IMR-90 (cell line): ENCODE measurements around the gene TAOK1. TPM values are rescaled to one million over a fixed set of nuclear protein-coding genes. Genes with fewer than 3 reads are reported as not detected.

Experiments used
- ATAC-seq: fragments of 200-7000 bp; cut with Tn5 transposase; 2 replicates; pipeline ENCODE4 v1.9.1; 2020; ENCODE audit warnings: low read depth, mild to moderate bottlenecking, moderate library complexity
- BruUV-seq: library from RNA; stranded (reverse); fragments of 400-500 nt; replicated peaks from 2 replicates; lab custom pipeline; 2021; lab: Mats Ljungman, UMichigan
- CTCF ChIA-PET: fragments of 300-600 bp; formaldehyde crosslinking; extraction: SDS; loops from one replicate; lab custom pipeline; 2021; ENCODE audit warnings: antibody characterized with exemption; lab: Yijun Ruan, JAX
- POLR2A ChIA-PET: fragments of 300-600 bp; sonication (Branson Sonifier 250); formaldehyde crosslinking; loops from one replicate; lab custom pipeline; 2022; ENCODE audit warnings: antibody characterized with exemption; ENCODE audit not compliant: unreplicated experiment; lab: Charles Lee
- DNase-seq: peaks from one replicate; pipeline ENCODE4 v3.0.0; 2013
- H2AFZ ChIP-seq: replicated peaks from 2 replicates; pipeline ENCODE3; 2013; ENCODE audit warnings: low read length, mild to moderate bottlenecking; ENCODE audit not compliant: poor library complexity
- H2AK5ac ChIP-seq: 2 replicates; pipeline ENCODE4 v1.6.1; 2013; ENCODE audit warnings: low read depth, low read length, inconsistent platforms
- H2AK9ac ChIP-seq: replicated peaks from 2 replicates; pipeline ENCODE3; 2013; ENCODE audit warnings: mild to moderate bottlenecking, low read depth, low read length, moderate library complexity; ENCODE audit not compliant: poor library complexity
- H2BK120ac ChIP-seq: 2 replicates; pipeline ENCODE4 v1.6.1; 2013; ENCODE audit warnings: low read depth, low read length, inconsistent platforms
- H2BK15ac ChIP-seq: 3 replicates; pipeline ENCODE4 v1.6.1; 2013; ENCODE audit warnings: low read depth, low read length, inconsistent platforms
- H2BK20ac ChIP-seq: 2 replicates; pipeline ENCODE4 v1.6.1; 2013; ENCODE audit warnings: low read depth, mild to moderate bottlenecking, inconsistent platforms, low read length, moderate library complexity
- H2BK5ac ChIP-seq: 2 replicates; pipeline ENCODE4 v1.6.1; 2013; ENCODE audit warnings: mild to moderate bottlenecking, low read depth, low read length, inconsistent platforms; ENCODE audit not compliant: poor library complexity, severe bottlenecking
- H3K14ac ChIP-seq: replicated peaks from 2 replicates; pipeline ENCODE4 v1.6.1; 2013; ENCODE audit warnings: low read depth, low read length, inconsistent platforms
- H3K18ac ChIP-seq: 2 replicates; pipeline ENCODE4 v1.6.1; 2013; ENCODE audit warnings: low read depth, low read length, control low read depth
- H3K23ac ChIP-seq: 2 replicates; pipeline ENCODE4 v1.6.1; 2013; ENCODE audit warnings: low read depth, low read length, inconsistent platforms
- H3K27ac ChIP-seq: 2 replicates; pipeline ENCODE4 v1.5.1; 2013; ENCODE audit warnings: mild to moderate bottlenecking, control low read depth, low read length; ENCODE audit not compliant: insufficient read depth
- H3K27me3 ChIP-seq: 2 replicates; pipeline ENCODE4 v1.6.1; 2013; ENCODE audit warnings: low read length; ENCODE audit not compliant: control insufficient read depth, insufficient read depth
- H3K36me3 ChIP-seq: 2 replicates; pipeline ENCODE4 v1.6.1; 2013; ENCODE audit warnings: low read length, mixed read lengths; ENCODE audit not compliant: control insufficient read depth, insufficient read depth
- H3K4ac ChIP-seq: 2 replicates; pipeline ENCODE4 v1.6.1; 2013; ENCODE audit warnings: low read depth, low read length, inconsistent platforms
- H3K4me1 ChIP-seq: 2 replicates; pipeline ENCODE4 v1.6.1; 2013; ENCODE audit warnings: low read length, mixed read lengths; ENCODE audit not compliant: control insufficient read depth, insufficient read depth
- H3K4me2 ChIP-seq: 2 replicates; pipeline ENCODE4 v1.6.1; 2013; ENCODE audit warnings: low read depth, mild to moderate bottlenecking, control low read depth, low read length, moderate library complexity
- H3K4me3 ChIP-seq: 2 replicates; pipeline ENCODE4 v1.5.1; 2013; ENCODE audit warnings: low read depth, mild to moderate bottlenecking, control low read depth, low read length, moderate library complexity; ENCODE audit not compliant: insufficient read depth
- H3K56ac ChIP-seq: 2 replicates; pipeline ENCODE4 v1.6.1; 2013; ENCODE audit warnings: low read length, inconsistent platforms; ENCODE audit not compliant: insufficient read depth; ENCODE audit errors: extremely low read depth
- H3K79me1 ChIP-seq, 2 experiments: 2 replicates each; pipeline ENCODE4 v1.6.1; 2013; ENCODE audit warnings: low read length in 2 of 2, inconsistent platforms in 1 of 2, low read depth in 1 of 2
- H3K9ac ChIP-seq: 2 replicates; pipeline ENCODE4 v1.6.1; 2013; ENCODE audit warnings: low read depth, low read length, control low read depth
- H3K9me1 ChIP-seq: 2 replicates; pipeline ENCODE4 v1.6.1; 2013; ENCODE audit warnings: low read length, inconsistent platforms; ENCODE audit not compliant: insufficient read depth
- H3K9me3 ChIP-seq: 2 replicates; pipeline ENCODE4 v1.6.1; 2013; ENCODE audit warnings: low read length; ENCODE audit not compliant: control insufficient read depth, insufficient read depth
- H4K20me1 ChIP-seq: 2 replicates; pipeline ENCODE4 v1.6.1; 2013; ENCODE audit warnings: low read length, inconsistent platforms; ENCODE audit not compliant: insufficient read depth
- H4K5ac ChIP-seq: 2 replicates; pipeline ENCODE4 v1.6.1; 2013; ENCODE audit warnings: mild to moderate bottlenecking, low read depth, low read length, control low read depth
- H4K8ac ChIP-seq, 2 experiments: 2 replicates each; pipeline ENCODE4 v1.6.1; 2013; ENCODE audit warnings: low read depth in 2 of 2, low read length in 2 of 2, control low read depth in 1 of 2, inconsistent platforms in 1 of 2
- H4K91ac ChIP-seq: 2 replicates; pipeline ENCODE4 v1.6.1; 2013; ENCODE audit warnings: low read depth, low read length, inconsistent platforms; ENCODE audit not compliant: insufficient read depth
- BHLHE40 ChIP-seq: fragments of 150-350 bp; IDR thresholded peaks from 2 replicates; pipeline ENCODE4 v1.6.1; 2016; ENCODE audit warnings: mild to moderate bottlenecking, low read depth, low read length
- CTCF ChIP-seq: conservative IDR thresholded peaks from 2 replicates; pipeline ENCODE4 v1.5.1; 2012; ENCODE audit warnings: mild to moderate bottlenecking, low read depth, low read length, improper control_type of control experiment
- MAZ ChIP-seq: IDR thresholded peaks from 2 replicates; pipeline ENCODE4 v1.6.1; 2012; ENCODE audit warnings: low read depth, mild to moderate bottlenecking, low read length, improper control_type of control experiment, moderate library complexity, borderline replicate concordance
- MXI1 ChIP-seq: IDR thresholded peaks from 2 replicates; pipeline ENCODE4 v1.6.1; 2012; ENCODE audit warnings: low read depth, mild to moderate bottlenecking, low read length, moderate library complexity, borderline replicate concordance
- RAD21 ChIP-seq: IDR thresholded peaks from 2 replicates; pipeline ENCODE4 v1.6.1; 2012; ENCODE audit warnings: low read length, improper control_type of control experiment
- RFX5 ChIP-seq: IDR thresholded peaks from 2 replicates; pipeline ENCODE4 v1.8.0; 2012; ENCODE audit warnings: low read depth, mild to moderate bottlenecking, low read length, moderate library complexity
- WGBS, 2 experiments: methylation state at CpG; one replicate each; pipeline versions ENCODE4 v1.1.5 to v1.1.7; 2013; ENCODE audit warnings: missing lambda C conversion rate in 2 of 2; ENCODE audit not compliant: insufficient read length in 1 of 2; ENCODE audit errors: extremely low coverage in 2 of 2; 5-methylcytosine and 5-hydroxymethylcytosine counted together
- dilution Hi-C: fragments of 300-500 bp; cut with HindIII; formaldehyde crosslinking; loops from one replicate; pipeline ENCODE4 v1.14.3; 2018; ENCODE audit warnings: low sequenced_read_pairs; ENCODE audit not compliant: unreplicated experiment
- in situ Hi-C: fragments of 300-500 bp; cut with MboI; formaldehyde crosslinking; loops from 3 replicates; pipeline ENCODE4 v1.14.3; 2019; ENCODE audit warnings: low sequenced_read_pairs, inconsistent platforms, mixed read lengths
- intact Hi-C: fragments of 100-400 bp; cut with micrococcal nuclease; formaldehyde crosslinking; loops from 2 replicates; pipeline ENCODE4 v1.10.0; 2022
- polyA plus RNA-seq, 3 experiments: library from polyadenylated mRNA; depleted of rRNA; stranded (reverse); fragments of >200 nt; gene quantifications; 2 replicates each; pipeline ENCODE4 v1.2.3, GENCODE V29; 2012; ENCODE audit warnings: low replicate concordance in 1 of 3
- total RNA-seq: library from RNA; depleted of rRNA; stranded (reverse); fragments of >200 nt; gene quantifications from 2 replicates; pipeline ENCODE4 v1.2.3, GENCODE V29; 2012

TAOK1 gene
- total and polyA plus RNA-seq, 2 of the 4 experiments (the other 2 are of a cell fraction) = 9.8 to 91.8 TPM

- CTCF ChIA-PET = no interaction called here
- no peak for ATAC-seq
- intact Hi-C loops = loop anchor here (5.0 kb wide), 1 partner anchor 93 kb away; no protein-coding TSS in a partner anchor
These were observed 4.6 kb downstream of the TAOK1 start for GRCh38 chr17:29394761-29395160.

More at GRCh38 chr17:29394761-29395160, 4.6 kb downstream of the TAOK1 start:
- H3K36me3 ChIP-seq = peaks cover 5% of the 10 kb centered on the region; the same call in 1 of the 2 replicates
- POLR2A ChIA-PET = no interaction called here
- no peak overlapping the region for H3K18ac ChIP-seq
- H3K27me3 ChIP-seq = no peaks in the 10 kb centered on the region
- no peak for DNase-seq
- H3K27ac ChIP-seq = no peak overlapping the region
- no peak overlapping the region for H2AFZ ChIP-seq
- no peaks in the 10 kb centered on the region for H3K4me1 ChIP-seq
- H3K9me3 ChIP-seq = no peaks in the 10 kb centered on the region
- H2BK5ac ChIP-seq = no peak overlapping the region
- H3K4me3 ChIP-seq = no peak overlapping the region
- H3K14ac ChIP-seq = no peak overlapping the region
- peaks cover 84% of the 10 kb centered on the region for H4K20me1 ChIP-seq
- H3K9me1 ChIP-seq = peaks cover 3% of the 10 kb centered on the region; the same call in 1 of the 2 replicates
- H3K4me2 ChIP-seq = no peak overlapping the region
- H3K56ac ChIP-seq = no peak overlapping the region
- in situ Hi-C loops (no loop called here), dilution Hi-C loops (no loop called here)
- no peak overlapping the region for H2AK9ac ChIP-seq
- no peak overlapping the region for H2AK5ac ChIP-seq
- no peak overlapping the region for H2BK15ac ChIP-seq
- H2BK120ac ChIP-seq = no peak overlapping the region
- H4K8ac ChIP-seq = no peak overlapping the region
- no TSS peak for BruUV-seq
- no peak overlapping the region for H3K4ac ChIP-seq
- no peak overlapping the region for H3K23ac ChIP-seq
- no peak overlapping the region for H4K91ac ChIP-seq
- no peak overlapping the region for H3K9ac ChIP-seq
- peaks cover 0 to 35% of the 10 kb centered on the region in 2 experiments; a peak in 2 of 4 replicates for H3K79me1 ChIP-seq
- H2BK20ac ChIP-seq = no peak overlapping the region
- no peak overlapping the region for H4K5ac ChIP-seq
- TF ChIP-seq BHLHE40 = no peak
- TF ChIP-seq RAD21 = no peak
- TF ChIP-seq RFX5 = no peak
- no peak for TF ChIP-seq MAZ
- no peak for TF ChIP-seq CTCF
- no peak for TF ChIP-seq MXI1
- no CpG with 5 or more reads among the region's 4 CpGs for WGBS, 2 experiments
